WTC11 (cell line): Measurements from ENCODE around the gene YTHDC2.

Experiments used
- CREM ChIP-seq: sonication (generic); formaldehyde crosslinking; IDR thresholded peaks from 2 replicates; pipeline ENCODE4 v1.8.1; 2022; ENCODE audit warnings: mild to moderate bottlenecking, missing genetic modification reagents, moderate library complexity
- CTCF ChIP-seq: fragments of 200-600 bp; IDR thresholded peaks from 2 replicates; pipeline ENCODE4 v1.8.0; 2022; ENCODE audit warnings: antibody characterized with exemption
- NR2C2 ChIP-seq: sonication (generic); formaldehyde crosslinking; IDR thresholded peaks from 2 replicates; pipeline ENCODE4 v1.8.0; 2022; ENCODE audit warnings: mild to moderate bottlenecking, missing genetic modification reagents
- SP1 ChIP-seq: sonication (generic); formaldehyde crosslinking; conservative IDR thresholded peaks from 2 replicates; pipeline ENCODE4 v1.8.1; 2022; ENCODE audit warnings: missing genetic modification reagents

GRCh38 chr5:113478691-113479090 is 34.8 kb upstream of the YTHDC2 start:
- TF ChIP-seq CTCF = no peak
- TF ChIP-seq CREM (CRISPR knock-in tag) = no peak
- no peak for TF ChIP-seq SP1 (CRISPR knock-in tag)
- TF ChIP-seq NR2C2 (CRISPR knock-in tag) = no peak
